Calu3 (cell line): Measurements from ENCODE around the gene CDC42EP5. TPM values are rescaled to one million over a fixed set of nuclear protein-coding genes. Genes with fewer than 3 reads are reported as not detected.

Source experiments
- BruUV-seq: library from RNA; stranded (reverse); fragments of 400-500 nt; replicated peaks from 2 replicates; lab custom pipeline; 2021; lab: Mats Ljungman, UMichigan
- CTCF ChIA-PET: fragments of 300-600 bp; sonication (Branson Sonifier 250); formaldehyde crosslinking; loops from one replicate; lab custom pipeline; 2022; ENCODE audit warnings: antibody characterized with exemption; lab: Charles Lee
- DNase-seq: peaks from one replicate; pipeline ENCODE4 v3.0.0; 2022
- H3K27ac Mint-ChIP-seq: one replicate; pipeline ENCODE4 v1.8.0; 2022; ENCODE audit warnings: mixed read lengths; ENCODE audit not compliant: unreplicated experiment
- H3K27me3 Mint-ChIP-seq: one replicate; pipeline ENCODE4 v1.8.0; 2022; ENCODE audit warnings: mixed read lengths; ENCODE audit not compliant: unreplicated experiment
- H3K36me3 Mint-ChIP-seq: one replicate; pipeline ENCODE4 v1.8.0; 2022; ENCODE audit warnings: mild to moderate bottlenecking, moderate library complexity, mixed read lengths; ENCODE audit not compliant: insufficient read depth, unreplicated experiment
- H3K4me1 Mint-ChIP-seq: one replicate; pipeline ENCODE4 v1.8.0; 2022; ENCODE audit warnings: mild to moderate bottlenecking, low read depth, mixed read lengths; ENCODE audit not compliant: unreplicated experiment
- H3K4me3 Mint-ChIP-seq: one replicate; pipeline ENCODE4 v1.8.0; 2022; ENCODE audit warnings: mild to moderate bottlenecking, low read depth, moderate library complexity, mixed read lengths; ENCODE audit not compliant: unreplicated experiment
- H3K9me3 Mint-ChIP-seq: one replicate; pipeline ENCODE4 v1.8.0; 2022; ENCODE audit warnings: low read depth, mixed read lengths; ENCODE audit not compliant: unreplicated experiment
- intact Hi-C: fragments of 100-400 bp; cut with micrococcal nuclease; formaldehyde crosslinking; loops from one replicate; pipeline ENCODE4 v1.10.0; 2022; ENCODE audit not compliant: unreplicated experiment
- total RNA-seq: library from RNA; stranded (reverse); gene quantifications from 2 replicates; pipeline ENCODE4 v1.2.3, GENCODE V29; 2022
- TF ChIP-seq, protein P1 (sequence below): fragments of 200-600 bp; IDR thresholded peaks from one replicate; pipeline ENCODE4 v1.8.0; 2022; ENCODE audit warnings: antibody characterized with exemption; ENCODE audit not compliant: unreplicated experiment

The CDC42EP5 gene
- total RNA-seq, 1 experiment from 2014 or later: 12.9 TPM

DNA sequence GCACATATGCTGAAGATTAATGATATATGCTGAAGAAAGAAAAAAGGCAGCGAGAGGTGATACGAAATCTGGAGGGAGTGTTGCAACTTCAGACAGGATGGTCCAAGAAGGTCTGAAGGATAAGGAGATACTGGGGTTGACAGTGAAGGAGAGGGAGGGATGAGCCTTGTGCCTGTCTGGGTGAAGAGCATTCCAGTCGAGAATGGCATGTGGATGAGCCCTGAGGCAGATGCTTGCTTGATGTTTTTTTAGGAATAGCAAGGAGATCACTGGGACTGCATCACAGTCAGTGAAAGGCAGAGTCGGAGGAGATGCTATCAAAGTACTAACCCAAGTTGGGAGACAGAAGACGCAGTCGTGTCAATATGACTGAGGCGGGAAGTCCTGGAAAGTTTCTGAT lies 16.2 kb upstream of the CDC42EP5 start:
- Mint-ChIP-seq H3K36me3 (no peaks in the 10 kb centered on the region), H3K9me3 (no peaks in the 10 kb centered on the region), H3K27me3 (peaks cover 59% of the 10 kb centered on the region), H3K27ac (no peak overlapping the region), H3K4me1 (no peaks in the 10 kb centered on the region), H3K4me3 (no peak overlapping the region)
- no TSS peak for BruUV-seq
- TF ChIP-seq, protein P1, sequence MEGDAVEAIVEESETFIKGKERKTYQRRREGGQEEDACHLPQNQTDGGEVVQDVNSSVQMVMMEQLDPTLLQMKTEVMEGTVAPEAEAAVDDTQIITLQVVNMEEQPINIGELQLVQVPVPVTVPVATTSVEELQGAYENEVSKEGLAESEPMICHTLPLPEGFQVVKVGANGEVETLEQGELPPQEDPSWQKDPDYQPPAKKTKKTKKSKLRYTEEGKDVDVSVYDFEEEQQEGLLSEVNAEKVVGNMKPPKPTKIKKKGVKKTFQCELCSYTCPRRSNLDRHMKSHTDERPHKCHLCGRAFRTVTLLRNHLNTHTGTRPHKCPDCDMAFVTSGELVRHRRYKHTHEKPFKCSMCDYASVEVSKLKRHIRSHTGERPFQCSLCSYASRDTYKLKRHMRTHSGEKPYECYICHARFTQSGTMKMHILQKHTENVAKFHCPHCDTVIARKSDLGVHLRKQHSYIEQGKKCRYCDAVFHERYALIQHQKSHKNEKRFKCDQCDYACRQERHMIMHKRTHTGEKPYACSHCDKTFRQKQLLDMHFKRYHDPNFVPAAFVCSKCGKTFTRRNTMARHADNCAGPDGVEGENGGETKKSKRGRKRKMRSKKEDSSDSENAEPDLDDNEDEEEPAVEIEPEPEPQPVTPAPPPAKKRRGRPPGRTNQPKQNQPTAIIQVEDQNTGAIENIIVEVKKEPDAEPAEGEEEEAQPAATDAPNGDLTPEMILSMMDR: no peak
- CTCF ChIA-PET: no interaction called here
- DNase-seq: no peak
- intact Hi-C loops: loop anchor here (10.0 kb wide), 1 partner anchor 75 kb away; no protein-coding TSS in a partner anchor

DNA sequence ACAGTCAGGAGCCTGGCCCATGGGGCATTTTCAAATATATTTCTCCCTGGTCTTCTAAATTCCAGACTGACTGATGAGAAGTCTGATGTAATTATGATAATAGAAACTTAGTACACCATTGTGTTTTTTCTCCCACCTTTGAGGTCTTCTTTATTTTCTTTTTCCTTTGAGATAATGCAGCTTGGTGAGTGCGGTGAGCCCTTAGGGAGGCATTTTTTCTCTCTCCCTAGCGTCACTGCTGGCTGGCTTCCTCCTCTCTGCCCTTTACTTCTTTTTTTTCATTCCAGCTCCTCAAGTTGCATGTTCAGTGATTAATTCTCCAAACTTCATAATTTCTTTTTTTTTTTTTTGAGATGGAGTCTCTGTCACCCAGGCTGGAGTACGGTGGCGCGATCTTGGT lies 12.8 kb upstream of the CDC42EP5 start:
- no peaks in the 10 kb centered on the region for H3K36me3 Mint-ChIP-seq
- CTCF ChIA-PET: interaction anchor here (0.7 kb wide), 1 partner anchor 14 kb away, joined by 5 read pairs; no protein-coding TSS in a partner anchor

DNA sequence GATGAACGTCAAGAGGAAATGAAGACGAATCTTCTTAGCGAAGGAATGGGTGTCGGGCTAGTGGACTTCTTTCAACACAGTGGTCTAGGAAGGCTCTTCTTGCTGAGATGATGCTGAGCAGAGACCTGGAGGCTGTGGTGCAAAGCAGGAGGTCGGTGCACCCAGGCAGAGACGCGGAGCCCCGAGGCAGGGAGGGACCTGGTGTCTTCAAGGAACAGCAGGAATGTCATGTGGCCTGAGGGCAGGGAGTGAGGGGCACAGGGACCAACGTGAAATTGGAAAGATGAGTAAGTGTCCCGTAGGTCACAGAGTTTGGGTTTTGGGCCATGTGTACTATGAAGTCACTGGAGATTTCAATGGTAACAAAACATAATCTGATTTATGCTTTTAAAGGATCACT lies 11.4 kb upstream of the CDC42EP5 start:
- no peak overlapping the region for H3K4me3 Mint-ChIP-seq
- no peaks in the 10 kb centered on the region for H3K4me1 Mint-ChIP-seq
- no TSS peak for BruUV-seq
- H3K9me3 Mint-ChIP-seq: no peaks in the 10 kb centered on the region
- CTCF ChIA-PET: no interaction called here
- DNase-seq: no peak
- peaks cover 42% of the 10 kb centered on the region for H3K27me3 Mint-ChIP-seq
- H3K27ac Mint-ChIP-seq: no peak overlapping the region
- H3K36me3 Mint-ChIP-seq: no peaks in the 10 kb centered on the region
- TF ChIP-seq, protein P1: no peak
- intact Hi-C loops: loop anchor here (10.0 kb wide), 1 partner anchor 80 kb away; no protein-coding TSS in a partner anchor

More for the DNA sequence above, 12.8 kb upstream of the CDC42EP5 start:
- no peaks in the 10 kb centered on the region for H3K9me3 Mint-ChIP-seq
- H3K27ac Mint-ChIP-seq: no peak overlapping the region
- H3K4me1 Mint-ChIP-seq: no peaks in the 10 kb centered on the region
- peaks cover 48% of the 10 kb centered on the region for H3K27me3 Mint-ChIP-seq
- TF ChIP-seq, protein P1: no peak
- intact Hi-C loops: loop anchor here (10.0 kb wide), 1 partner anchor 79 kb away; no protein-coding TSS in a partner anchor
- H3K4me3 Mint-ChIP-seq: no peak overlapping the region
- DNase-seq: no peak
- no TSS peak for BruUV-seq

DNA sequence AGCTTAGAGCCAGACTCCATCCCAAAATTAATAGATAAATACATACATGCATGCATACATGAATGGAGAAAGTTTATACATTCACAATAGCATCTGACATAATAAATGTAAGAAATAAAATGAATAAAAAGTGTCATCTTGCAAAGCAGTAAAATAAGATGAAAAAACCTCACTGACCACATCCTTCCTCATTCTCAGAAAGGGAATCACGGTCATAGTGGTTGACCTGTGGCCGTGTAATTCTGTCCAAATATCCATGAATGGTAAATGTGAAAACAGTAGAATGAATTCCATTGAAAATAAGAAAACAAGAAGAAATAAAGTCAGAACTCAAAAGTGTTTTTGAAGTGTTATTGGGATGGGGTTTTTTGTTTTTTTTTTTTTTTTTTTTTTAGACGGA lies 9.8 kb upstream of the CDC42EP5 start:
- Mint-ChIP-seq H3K36me3 (no peaks in the 10 kb centered on the region), H3K4me1 (no peaks in the 10 kb centered on the region), H3K9me3 (no peaks in the 10 kb centered on the region), H3K4me3 (no peak overlapping the region), H3K27ac (no peak overlapping the region), H3K27me3 (peaks cover 49% of the 10 kb centered on the region)
- CTCF ChIA-PET: no interaction called here
- TF ChIP-seq, protein P1: no peak
- intact Hi-C loops: loop anchor here (10.0 kb wide), 1 partner anchor 82 kb away; no protein-coding TSS in a partner anchor
- DNase-seq: no peak
- BruUV-seq: no TSS peak
